ENCODE data around the gene ZBED4.

The ZBED4 gene

DNA sequence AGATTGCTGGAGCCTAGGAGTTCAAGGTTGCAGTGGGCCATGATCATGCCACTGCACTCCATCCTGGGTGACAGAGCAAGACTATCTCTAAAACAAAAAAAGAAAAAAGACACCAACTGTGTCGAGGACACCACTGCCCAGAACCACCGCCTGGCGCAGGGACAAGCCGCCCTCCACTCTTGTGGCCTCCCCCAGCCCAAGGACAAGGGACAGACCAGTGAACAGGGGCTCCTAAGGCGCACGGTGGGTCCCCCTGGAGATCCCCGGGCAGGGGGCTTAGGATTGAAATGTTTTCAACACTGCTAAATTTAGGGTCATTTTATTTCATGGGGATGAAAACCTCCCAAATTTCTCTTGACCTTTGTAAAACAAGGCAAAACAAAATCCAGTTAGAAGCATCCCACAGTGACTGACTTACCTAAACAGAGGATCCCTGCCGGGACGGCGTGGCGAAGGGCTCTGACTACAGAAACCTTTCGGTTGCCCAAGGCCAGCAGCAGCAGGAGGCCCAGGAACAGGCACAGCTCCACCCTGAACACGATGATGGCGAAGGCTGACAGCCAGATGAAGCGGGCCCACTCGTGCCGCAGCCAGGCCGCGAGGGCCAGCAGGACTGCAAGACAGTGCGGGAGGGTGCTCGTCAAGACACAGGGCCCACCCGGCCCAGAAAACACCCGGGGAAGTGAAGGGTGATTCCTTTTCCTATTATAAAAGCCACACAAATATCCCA lies 56.0 kb downstream of the ZBED4 start:
- DNase-seq (ENCODE audit: low spot score), result no peak
- TF ChIP-seq, protein P1, sequence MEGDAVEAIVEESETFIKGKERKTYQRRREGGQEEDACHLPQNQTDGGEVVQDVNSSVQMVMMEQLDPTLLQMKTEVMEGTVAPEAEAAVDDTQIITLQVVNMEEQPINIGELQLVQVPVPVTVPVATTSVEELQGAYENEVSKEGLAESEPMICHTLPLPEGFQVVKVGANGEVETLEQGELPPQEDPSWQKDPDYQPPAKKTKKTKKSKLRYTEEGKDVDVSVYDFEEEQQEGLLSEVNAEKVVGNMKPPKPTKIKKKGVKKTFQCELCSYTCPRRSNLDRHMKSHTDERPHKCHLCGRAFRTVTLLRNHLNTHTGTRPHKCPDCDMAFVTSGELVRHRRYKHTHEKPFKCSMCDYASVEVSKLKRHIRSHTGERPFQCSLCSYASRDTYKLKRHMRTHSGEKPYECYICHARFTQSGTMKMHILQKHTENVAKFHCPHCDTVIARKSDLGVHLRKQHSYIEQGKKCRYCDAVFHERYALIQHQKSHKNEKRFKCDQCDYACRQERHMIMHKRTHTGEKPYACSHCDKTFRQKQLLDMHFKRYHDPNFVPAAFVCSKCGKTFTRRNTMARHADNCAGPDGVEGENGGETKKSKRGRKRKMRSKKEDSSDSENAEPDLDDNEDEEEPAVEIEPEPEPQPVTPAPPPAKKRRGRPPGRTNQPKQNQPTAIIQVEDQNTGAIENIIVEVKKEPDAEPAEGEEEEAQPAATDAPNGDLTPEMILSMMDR (conservative IDR thresholded peaks at IDR 0.05; ENCODE audit: low read depth), result no peak
- ChIA-PET POLR2A (ENCODE audit: low non-redundant PET) (no interaction called here), CTCF (no interaction called here)
- no peak overlapping the region for H3K27ac ChIP-seq

DNA sequence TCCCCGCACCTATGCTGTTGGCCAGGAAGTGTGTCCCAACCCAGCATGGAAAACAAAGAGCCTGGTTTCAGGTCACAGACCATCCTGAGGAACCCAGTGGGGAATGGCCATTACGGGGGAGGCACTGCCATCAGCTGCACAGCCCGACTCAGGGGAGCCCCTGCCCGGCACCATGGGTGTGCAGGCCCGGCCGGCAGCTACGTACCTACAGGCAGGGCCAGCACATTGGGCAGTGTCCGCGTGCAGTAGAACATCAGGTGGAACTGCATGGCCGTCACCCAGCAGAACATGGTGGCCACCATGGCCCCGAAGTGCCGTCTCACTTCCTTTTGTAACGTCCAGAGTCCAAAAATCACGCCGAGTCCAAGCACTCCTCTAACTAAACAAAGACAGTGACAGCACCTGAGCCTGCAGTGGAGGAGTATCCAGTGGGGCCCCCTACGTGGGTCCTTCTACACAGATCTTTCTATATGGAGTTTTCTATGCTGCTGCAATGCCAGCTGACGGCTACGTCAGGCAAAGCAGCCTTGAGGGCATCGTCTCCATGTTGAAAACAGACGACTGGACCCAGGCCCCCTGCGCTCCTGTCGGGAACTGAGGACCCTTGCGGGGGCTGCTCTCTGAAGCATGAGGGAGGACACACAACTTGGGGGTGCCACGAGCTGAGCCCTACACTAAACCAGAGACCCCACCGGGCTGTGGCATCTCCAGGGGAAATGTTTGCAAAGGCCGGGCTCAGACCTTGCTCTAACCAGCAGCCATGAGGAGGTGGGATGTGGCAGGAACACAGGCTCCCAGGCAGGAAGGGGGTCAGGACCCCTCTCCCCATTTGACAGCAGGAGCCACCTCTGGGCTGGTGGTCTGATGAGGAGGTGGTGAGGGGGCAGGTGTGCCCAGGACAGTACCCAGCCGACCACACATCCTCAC lies 56.8 kb downstream of the ZBED4 start:
- peak overlapping the region; percentile 17; the same call in 1 of the 2 replicates for H3K27ac ChIP-seq
- ChIA-PET CTCF (no interaction called here), POLR2A (ENCODE audit: low non-redundant PET) (no interaction called here)
- no peak for DNase-seq (ENCODE audit: low spot score)
- TF ChIP-seq, protein P1 (conservative IDR thresholded peaks at IDR 0.05; ENCODE audit: low read depth), result no peak

DNA sequence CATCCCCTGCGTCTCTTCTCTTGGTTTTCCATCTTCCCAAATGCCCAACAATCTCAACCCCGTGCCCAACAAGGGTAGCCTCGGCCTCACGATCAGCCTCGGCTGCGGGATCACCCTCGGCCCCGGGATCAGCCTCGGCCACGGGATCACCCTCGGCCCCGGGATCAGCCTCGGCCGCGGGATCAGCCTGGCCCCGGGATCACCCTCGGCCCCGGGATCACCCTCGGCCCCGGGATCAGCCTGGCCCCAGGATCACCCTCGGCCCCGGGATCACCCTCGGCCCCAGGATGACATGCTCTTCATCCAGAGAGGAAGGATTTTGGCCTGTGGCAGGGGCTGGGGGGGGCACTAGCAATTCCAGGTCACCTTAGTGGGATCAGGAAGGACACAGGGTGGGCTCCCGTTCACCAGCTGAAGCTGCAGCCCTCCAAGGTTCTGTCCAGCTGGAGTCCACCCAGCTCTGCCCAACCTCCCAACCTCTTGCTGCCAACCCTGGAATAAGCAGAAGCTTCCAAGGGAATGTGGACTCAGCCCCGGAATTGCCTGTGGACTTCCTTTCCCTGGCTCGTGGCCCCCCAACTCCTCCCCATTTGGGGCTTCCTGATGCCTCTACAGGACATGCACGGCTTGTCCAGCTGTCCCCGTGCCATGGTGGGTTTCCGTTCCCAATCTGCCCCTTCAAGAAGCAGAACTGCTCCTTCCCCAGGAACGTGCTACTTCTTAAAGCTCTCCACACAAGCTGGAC lies 58.4 kb downstream of the ZBED4 start:
- no peak overlapping the region for H3K27ac ChIP-seq

DNA sequence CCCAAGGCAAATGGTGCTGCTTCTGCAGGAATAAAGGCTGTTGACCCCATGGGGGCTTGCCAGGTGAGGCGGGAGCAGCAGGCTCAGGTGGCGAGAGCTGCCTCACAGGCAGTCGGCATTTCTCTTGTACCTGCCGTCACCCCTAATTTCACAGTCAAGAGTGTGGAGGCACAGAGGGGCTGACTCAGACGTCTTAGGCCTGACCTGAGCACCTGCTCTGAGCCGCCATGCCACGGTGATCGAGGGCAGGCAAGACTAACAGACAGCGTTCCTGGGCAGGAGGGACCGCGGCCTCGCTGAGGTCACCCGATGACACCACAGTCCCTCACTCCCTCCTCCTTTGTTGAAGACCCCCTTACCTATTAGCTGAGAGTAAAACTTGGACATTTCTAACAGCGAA lies 59.4 kb downstream of the ZBED4 start:
- POLR2A ChIA-PET (ENCODE audit: low non-redundant PET), result no interaction called here
- TF ChIP-seq, protein P1 (conservative IDR thresholded peaks at IDR 0.05; ENCODE audit: low read depth), result no peak
- CTCF ChIA-PET, result no interaction called here
- H3K27ac ChIP-seq, result no peak overlapping the region
- no peak for DNase-seq (ENCODE audit: low spot score)

More for the DNA sequence above, 58.4 kb downstream of the ZBED4 start:
- POLR2A ChIA-PET (ENCODE audit: low non-redundant PET), result no interaction called here
- DNase-seq (ENCODE audit: low spot score), result no peak
- TF ChIP-seq, protein P1 (conservative IDR thresholded peaks at IDR 0.05; ENCODE audit: low read depth), result no peak
- CTCF ChIA-PET, result no interaction called here

DNA sequence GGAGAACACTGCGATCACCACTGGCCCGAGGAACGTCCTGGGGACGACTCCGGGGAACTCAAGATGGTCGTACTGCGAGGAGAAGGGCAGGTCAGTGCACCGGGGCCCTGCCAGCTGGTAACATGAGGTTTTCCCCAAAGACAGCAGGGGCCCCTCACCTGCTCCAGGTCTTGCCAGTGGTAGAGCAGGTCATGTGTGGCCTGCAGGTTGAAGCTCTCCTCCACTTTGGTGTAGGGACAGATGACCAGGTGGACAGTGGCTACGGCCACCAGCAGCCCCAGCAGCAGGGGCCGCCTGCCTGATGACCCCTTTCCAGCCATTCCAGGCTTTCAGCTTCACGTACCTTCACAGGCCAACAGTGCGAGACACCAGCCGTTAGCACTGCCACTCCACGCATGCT lies 59.8 kb downstream of the ZBED4 start:
- no peak overlapping the region for H3K27ac ChIP-seq
- TF ChIP-seq, protein P1 (conservative IDR thresholded peaks at IDR 0.05; ENCODE audit: low read depth), result no peak
- DNase-seq (ENCODE audit: low spot score), result no peak
- CTCF ChIA-PET, result no interaction called here
- POLR2A ChIA-PET (ENCODE audit: low non-redundant PET), result no interaction called here

DNA sequence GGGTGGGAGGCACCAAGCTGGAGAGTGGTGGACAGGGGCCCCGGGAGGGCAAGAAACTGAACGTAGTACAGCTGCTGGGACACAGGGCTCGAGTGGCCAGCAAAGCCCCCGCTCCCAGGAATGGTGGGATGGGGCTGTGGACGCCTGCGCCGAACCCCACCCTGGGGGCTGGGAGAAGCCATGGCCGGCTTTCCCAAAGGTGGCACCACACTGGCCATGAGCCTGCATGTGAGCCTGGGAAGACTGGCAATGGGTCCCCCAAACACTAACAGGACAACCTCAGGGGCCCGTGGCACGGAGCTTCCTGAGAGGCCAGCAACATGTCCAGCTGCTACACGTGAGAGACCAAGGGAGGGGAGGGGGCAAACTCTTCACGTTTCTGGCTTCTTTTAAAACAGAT lies 60.6 kb downstream of the ZBED4 start:
- H3K27ac ChIP-seq, result peak overlapping the region; percentile 11; the same call in 1 of the 2 replicates
- ChIA-PET POLR2A (ENCODE audit: low non-redundant PET) (no interaction called here), CTCF (interaction anchor here (0.9 kb wide), 1 partner anchor 114 kb away, joined by 3 read pairs; no protein-coding TSS in a partner anchor)
- no peak for DNase-seq (ENCODE audit: low spot score)
- TF ChIP-seq, protein P1 (conservative IDR thresholded peaks at IDR 0.05; ENCODE audit: low read depth), result no peak

Data from RWPE1 (cell line).